GM10266 (cell line): ENCODE results near the gene STX10.

Experiments
- DNase-seq: peaks from one replicate; pipeline ENCODE4 v3.0.0; 2012; ENCODE audit errors: extremely low spot score
- TF ChIP-seq, protein P1 (sequence below): IDR thresholded peaks from 2 replicates; pipeline ENCODE4 v1.5.1; 2012; ENCODE audit warnings: mild to moderate bottlenecking, low read depth; ENCODE audit not compliant: control insufficient read depth, insufficient read depth; ENCODE audit errors: missing control alignments

Gene STX10

GRCh38 chr19:13138171-13138915, 11.8 kb downstream of the STX10 start:
- TF ChIP-seq, protein P1, sequence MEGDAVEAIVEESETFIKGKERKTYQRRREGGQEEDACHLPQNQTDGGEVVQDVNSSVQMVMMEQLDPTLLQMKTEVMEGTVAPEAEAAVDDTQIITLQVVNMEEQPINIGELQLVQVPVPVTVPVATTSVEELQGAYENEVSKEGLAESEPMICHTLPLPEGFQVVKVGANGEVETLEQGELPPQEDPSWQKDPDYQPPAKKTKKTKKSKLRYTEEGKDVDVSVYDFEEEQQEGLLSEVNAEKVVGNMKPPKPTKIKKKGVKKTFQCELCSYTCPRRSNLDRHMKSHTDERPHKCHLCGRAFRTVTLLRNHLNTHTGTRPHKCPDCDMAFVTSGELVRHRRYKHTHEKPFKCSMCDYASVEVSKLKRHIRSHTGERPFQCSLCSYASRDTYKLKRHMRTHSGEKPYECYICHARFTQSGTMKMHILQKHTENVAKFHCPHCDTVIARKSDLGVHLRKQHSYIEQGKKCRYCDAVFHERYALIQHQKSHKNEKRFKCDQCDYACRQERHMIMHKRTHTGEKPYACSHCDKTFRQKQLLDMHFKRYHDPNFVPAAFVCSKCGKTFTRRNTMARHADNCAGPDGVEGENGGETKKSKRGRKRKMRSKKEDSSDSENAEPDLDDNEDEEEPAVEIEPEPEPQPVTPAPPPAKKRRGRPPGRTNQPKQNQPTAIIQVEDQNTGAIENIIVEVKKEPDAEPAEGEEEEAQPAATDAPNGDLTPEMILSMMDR: no peak
- DNase-seq: no peak

GRCh38 chr19:13137290-13137794, 12.8 kb downstream of the STX10 start:
- no peak for DNase-seq
- TF ChIP-seq, protein P1: no peak

DNA sequence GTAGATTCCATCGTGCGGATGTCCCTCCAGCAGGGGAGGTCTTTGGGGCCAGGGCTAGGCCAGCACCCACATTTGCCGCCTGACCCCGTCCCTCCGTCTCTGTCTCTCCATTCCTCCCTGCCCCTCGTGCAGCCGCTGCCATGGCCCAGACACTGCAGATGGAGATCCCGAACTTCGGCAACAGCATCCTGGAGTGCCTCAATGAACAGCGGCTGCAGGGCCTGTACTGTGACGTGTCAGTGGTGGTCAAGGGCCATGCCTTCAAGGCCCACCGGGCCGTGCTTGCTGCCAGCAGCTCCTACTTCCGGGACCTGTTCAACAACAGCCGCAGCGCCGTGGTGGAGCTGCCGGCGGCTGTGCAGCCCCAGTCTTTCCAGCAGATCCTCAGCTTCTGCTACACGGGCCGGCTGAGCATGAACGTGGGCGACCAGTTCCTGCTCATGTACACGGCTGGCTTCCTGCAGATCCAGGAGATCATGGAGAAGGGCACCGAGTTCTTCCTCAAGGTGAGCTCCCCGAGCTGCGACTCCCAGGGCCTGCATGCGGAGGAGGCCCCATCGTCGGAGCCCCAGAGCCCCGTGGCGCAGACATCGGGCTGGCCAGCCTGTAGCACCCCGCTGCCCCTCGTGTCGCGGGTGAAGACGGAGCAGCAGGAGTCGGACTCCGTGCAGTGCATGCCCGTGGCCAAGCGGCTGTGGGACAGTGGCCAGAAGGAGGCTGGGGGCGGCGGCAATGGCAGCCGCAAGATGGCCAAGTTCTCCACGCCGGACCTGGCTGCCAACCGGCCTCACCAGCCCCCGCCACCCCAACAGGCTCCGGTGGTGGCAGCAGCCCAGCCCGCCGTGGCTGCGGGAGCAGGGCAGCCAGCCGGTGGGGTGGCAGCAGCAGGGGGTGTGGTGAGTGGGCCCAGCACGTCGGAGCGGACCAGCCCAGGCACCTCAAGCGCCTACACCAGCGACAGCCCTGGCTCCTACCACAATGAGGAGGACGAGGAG, 14.8 kb downstream of the STX10 start:
- DNase-seq: no peak
- TF ChIP-seq, protein P1: no peak

DNA sequence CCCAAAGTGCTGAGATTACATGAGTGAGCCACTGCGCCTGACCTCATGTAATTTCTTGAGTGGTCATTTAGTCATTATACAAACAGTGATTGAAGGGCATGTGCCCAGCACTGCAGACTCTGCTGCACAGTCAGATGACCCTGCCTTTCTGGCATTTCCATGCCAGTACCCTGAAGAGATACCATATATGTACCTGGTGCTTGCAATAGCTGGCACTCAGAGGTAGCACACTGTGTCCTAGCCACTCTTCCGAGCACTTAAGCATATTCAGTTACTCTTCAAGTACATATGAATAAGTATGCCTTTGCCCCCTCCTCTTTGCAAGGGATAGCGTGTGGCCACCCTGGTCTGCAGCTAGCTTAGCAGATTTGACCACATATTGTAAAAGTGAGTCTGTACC, 15.5 kb downstream of the STX10 start:
- TF ChIP-seq, protein P1: no peak
- DNase-seq: no peak

GRCh38 chr19:13133241-13133870, 16.8 kb downstream of the STX10 start:
- DNase-seq: no peak
- TF ChIP-seq, protein P1: no peak

DNA sequence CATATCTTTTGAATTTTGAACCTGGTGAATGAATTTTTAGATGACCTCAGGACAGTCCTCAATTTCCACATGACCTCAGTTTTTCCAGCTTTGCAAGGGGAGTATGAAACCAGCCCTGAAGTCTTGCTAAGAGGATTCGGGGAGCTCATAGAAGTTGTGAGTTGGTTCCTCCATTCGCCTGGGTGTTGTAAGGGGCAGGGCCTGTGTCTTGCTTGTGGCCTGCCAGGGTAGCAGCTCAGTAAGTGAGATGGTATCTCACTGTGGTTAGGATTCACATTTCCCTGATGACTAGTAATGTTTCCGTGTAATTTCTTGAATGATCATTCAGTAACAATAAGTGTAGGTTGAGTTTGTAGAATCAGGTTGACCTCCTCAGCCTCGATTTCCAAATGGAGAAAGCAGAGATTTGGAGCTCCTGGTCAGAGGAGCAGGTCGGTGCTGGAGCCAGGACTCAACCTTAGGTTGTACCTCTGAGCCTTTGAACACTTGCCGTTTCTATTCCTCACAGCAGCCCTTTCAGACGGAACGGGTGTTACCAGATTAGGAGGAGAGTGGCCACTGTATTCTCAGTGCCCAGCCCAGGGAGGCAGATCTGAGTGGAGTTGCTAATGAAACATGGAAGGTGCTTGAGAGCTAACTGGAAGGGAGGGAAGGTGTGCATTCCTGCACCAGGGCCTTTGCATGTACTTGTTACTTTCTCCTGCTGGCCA, 17.5 kb downstream of the STX10 start:
- TF ChIP-seq, protein P1: no peak
- DNase-seq: no peak
